HG03460 (cell line): ENCODE measurements around the gene HOXA3.
A peak's percentile ranks its signal among the peaks of the same experiment; 100 is the strongest.

Experiments
- ATAC-seq: cut with Tn5 transposase; IDR thresholded peaks from one replicate; pipeline ENCODE4 v1.9.1; 2021; ENCODE audit not compliant: unreplicated experiment

HOXA3 gene

DNA sequence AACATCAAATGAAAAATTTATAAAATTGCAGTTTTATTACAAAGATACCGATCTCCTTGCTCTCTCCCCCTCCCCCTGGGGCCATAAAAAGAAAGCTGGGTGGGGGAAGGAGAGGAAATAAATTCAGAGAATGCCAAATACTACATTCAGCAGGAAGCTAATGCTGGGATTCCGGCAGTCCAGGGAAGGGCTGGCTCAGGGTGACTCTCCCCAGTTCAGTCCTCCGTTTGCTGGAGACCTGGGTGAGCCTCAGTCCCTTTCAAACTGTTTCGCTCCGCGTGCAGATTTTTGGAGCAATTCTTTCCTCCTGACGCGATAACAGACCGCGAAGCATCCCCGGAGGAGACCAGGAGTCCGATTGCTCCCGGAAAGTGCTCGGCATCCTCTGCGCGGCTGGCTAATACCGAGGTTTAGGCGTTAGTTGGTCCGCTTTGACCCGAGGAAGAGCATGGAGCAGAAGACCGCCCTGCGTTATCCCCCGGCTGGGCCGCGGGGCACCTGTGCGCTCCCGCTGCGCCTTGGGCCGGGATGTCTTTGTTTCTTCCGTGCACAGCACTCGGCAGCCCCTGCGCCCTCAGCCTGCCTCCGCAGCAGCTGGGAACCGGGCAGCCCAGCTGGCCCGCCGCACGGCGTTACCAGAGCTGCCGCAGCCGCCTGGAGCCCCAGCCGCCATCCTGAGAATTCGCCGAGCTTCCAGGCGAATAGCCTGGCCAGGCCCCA is 46.0 kb downstream of the HOXA3 start:
- no peak for ATAC-seq

DNA sequence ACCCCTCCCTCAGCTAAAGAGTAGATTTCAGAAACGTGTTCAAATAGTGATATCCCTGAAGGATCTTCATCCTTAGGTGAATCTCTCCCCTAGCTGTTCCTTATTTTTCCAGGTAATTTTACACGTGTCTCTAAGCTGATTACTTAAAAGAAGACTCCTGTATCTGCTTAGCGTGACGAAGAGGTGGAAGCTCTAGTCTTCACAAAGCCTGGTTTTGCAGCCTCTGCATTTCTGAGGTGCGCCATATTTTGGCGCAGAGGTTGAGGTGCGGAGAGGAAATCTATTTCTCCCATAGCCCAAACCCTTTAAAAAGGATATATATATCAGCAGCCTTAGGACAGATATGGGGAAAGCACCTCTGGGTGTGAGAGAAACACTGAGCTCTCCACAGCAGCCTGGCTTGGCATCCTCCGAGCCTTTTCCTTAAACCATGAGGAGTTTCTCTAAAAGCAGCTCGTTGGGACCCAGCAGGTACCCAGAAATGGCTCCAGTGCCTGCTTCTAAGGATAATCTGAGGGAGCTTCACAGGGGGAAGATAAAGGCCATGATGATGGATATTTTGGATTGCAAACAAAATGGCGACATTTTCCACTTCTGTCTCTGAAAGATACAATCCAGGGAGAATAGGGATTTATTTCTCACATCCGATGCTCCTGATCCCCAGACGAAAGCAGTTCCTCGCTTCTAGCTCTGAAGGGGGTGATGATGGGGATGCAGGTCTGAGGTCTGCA is 46.9 kb downstream of the HOXA3 start:
- no peak for ATAC-seq

DNA sequence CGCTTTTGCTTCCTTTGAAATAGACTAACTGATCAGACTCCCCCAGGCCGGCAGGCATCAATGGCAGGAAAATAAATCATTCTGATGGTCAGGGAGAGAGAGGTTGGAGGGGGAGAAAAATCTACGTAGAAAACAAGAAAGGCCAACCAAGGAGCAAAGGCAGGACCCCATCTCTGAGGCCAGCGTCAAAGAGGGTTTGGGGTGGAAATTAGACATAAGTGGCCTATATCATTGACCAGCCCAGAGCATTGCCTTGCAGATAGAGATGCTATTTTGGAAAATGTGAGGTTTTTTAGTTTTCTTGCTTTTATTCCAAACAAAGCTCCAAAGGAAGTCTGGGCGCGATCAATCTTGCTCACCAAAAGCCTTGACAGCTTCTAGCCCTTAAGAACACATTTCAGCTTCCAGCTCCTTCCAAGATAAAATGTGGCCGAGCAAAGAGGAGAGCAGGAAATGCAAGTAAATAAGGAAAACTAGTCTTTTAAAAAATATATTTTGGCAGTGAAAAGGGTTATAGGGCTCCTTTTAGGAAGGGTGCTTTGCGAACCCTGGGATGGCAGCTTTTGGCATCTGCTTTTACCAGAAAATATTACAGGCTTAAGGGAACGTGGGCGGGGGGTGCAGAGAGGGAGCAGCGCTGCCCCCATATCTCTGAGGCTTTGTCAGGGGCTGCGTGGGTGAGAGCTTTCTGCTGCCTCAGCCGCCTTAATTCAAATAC is 47.9 kb downstream of the HOXA3 start:
- ATAC-seq: no peak

DNA sequence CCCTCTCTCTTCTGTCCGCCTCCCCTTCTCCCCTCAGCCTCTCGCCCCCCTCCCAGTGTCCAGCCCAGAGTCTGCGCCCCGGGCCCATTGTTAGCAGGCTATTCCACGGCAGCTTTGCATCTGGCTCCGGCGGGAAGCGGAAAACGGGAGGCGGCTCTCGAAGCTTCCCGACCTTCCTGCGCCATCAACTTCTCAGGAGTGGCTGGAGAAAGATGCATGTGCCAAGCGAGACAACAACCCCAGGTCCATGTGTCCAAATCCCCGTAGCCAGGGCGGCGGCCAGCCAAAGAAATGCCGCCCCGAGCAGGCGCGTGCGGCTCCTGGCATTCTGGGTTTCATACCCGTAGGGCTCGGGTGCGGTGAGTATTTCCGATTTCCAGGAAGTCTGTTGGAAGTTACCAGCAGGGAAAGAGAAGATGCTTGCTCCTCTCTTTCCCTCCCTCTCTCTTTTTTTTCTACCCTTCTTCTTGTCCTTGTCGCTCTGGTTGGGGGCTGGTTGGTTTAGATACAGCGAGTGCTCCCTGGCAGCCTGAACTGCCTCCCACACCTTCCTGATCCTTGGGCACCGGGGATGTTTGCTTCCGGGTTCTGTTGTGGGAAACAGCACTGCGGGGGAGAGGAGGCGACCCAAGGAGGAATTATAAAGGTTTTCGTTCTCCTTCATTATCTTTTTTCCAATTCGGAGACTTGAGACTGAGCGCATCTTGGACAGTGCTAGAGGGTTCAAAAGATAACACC is 48.7 kb downstream of the HOXA3 start:
- ATAC-seq: no peak

DNA sequence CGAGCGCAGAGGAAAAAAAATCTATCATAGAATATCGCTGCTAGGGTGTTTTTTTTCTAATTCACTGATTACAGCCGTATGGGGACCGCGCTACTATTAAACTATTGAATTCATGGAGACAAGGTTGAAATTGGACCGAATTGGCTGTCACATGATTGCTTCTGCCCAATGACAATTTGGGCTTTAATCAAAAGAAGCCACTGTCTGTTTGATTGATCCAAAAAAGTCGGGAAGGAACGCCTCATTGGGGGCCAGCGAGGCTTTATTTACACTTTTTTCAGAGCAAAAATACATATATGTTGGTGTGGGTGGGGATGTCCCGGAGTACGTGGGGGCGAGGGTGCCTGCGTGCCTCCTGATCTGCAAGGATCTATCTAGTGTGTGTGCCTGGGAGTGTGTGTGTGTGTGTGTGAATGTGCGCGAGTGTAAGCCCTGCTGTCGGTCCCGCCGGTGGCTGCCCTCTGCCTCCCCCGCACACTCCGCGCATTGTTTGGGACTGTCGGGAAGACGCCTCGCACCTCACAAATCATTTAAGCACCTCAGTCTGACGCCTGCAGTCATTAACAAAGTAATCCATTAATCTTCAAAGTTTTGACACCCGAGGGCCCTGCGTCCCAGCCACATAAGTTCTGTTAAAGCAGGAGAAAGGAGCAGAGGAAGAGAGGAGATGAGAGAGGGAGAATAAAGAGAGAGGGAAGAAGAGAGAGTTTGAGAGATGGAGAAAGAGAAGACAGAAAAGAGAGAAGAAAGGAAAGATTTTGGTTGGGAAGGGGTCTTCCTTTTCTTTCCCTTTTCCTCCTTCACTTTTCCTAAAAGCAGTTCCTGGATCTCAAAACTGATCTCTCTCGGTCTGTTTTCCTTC is 49.6 kb downstream of the HOXA3 start, which contains the start of gene HOXA2:
TSS of gene HOXA2 (minus strand) at position 103 of the 862 bp plus-strand sequence. CDS start 183 bp downstream, outside the sequence.
- ATAC-seq: no peak

DNA sequence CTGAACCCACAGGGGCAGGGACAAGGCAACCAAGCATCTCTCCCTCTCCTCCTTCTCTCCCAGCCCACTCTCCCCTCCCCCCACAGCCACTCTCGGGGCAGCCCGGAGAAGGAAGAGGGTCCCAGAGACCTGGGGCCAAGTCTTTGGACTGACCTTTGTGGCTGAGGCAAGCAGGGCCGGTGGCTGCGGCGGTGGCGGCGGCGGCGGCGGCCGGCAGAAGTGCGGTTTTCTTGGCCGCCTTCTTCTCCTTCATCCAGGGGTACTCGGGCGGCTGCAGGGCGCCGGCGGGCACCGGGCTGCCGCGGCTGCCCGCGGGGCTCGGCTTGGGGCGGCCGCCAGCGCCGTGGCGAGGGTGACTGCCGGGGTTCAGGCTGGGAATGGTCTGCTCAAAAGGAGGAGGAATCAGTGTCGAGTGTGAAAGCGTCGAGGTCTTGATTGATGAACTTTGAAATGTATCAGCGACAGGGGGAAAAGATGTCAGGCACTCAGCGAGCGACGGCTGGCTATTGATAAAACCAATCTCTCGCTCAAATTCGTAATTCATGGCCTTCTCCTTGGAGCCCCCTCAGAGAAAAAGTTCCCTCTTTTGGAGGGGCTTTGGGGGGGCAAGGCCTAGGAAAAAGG is 50.3 kb downstream of the HOXA3 start:
- ATAC-seq: no peak

DNA sequence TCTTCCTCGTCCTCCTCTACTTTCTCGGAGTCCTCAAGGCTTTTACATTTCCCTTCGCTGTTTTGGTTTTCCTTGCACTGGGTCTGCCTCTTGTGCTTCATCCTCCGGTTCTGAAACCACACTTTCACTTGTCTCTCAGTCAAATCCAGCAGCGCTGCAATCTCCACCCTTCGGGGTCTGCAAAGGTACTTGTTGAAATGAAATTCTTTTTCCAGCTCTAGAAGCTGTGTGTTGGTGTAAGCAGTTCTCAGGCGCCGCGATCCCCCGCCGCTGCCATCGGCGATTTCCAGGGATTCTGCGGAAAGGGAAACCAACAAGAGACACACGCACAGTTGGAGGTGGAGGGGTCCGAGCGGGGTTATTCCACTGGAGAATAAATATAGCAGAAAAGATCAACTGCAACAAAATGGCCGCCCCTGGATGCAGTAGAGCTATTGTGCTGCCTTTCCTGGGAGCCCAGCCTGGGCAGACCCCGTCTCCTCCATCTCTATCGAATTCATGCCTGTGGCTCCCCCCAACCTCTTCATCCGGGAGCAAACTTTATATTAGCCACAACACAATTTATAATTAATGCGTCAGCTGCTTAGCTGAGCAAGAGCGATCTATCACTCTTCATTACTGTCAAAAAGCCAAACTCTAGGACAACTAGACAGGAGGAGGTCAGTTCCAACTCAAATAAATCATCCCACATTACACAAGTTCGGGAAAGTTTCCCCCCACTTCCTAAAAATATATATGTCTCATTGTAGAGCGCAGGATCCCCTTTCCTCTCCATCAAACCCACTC is 51.0 kb downstream of the HOXA3 start:
- ATAC-seq: no peak

DNA sequence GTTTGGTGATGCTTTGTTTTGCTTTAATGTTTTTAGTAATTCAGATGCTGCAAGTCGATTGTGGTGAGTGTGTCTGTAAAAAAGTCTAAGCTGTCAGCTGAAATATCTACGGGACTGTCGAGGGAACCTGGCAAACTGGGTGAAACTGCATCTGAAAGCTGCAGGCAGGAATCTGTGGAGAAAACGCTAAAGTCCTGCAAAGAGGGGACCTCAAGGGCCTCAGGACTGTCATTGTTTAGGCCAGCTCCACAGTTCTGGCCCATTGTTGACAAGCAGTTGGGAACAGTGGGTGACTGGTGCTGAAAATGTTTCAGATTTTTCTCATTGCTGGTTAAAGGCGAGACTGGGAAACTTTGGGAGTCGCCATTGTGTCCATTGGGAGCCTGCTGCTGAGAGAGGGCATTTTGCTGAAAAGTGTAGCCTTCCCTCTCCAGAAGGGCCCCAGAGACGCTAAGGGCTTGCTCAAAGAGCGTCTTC is 51.7 kb downstream of the HOXA3 start:
- ATAC-seq: no peak

DNA sequence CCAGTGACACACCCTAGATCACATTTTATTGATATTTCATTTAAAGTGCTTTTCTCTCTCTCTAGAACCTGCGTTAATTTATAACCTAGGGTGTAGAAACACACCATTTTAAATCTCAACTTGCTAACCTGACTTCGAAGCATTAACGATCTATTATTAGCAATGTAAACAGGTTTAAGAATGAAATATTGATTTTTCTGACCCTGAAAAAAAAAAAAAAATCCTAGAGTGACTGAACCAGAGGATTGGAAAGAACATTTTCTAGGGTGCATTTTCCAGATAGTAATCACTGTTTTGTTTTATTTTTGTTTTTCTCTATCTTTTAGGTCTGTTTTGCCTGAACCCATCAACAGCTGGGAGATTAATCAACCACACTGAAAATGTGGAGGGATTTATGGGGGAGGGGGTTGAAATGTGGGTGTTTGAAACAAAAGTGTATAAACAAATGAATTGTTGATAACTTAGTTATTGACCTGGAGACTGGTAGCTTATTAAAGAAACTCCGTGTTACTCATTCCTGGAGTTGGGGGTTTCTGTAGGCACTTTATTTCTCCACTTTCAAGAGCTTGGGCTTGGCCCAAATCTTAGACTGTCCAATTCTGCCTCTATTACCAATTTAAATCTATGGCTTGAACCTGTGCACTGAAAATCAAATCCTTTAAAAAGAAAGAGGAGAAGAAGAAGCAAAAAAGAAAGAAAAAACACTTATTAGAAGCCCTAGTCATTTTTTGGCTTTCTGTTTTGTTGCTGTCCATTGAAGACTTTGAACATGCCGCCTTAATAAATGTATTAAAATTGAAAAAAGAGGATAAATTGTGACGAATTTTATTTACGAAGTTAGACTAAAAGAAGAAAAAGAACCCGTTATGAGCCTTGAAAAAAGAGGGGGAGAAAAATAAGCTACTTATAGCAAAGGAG is 52.7 kb downstream of the HOXA3 start:
- no peak for ATAC-seq

DNA sequence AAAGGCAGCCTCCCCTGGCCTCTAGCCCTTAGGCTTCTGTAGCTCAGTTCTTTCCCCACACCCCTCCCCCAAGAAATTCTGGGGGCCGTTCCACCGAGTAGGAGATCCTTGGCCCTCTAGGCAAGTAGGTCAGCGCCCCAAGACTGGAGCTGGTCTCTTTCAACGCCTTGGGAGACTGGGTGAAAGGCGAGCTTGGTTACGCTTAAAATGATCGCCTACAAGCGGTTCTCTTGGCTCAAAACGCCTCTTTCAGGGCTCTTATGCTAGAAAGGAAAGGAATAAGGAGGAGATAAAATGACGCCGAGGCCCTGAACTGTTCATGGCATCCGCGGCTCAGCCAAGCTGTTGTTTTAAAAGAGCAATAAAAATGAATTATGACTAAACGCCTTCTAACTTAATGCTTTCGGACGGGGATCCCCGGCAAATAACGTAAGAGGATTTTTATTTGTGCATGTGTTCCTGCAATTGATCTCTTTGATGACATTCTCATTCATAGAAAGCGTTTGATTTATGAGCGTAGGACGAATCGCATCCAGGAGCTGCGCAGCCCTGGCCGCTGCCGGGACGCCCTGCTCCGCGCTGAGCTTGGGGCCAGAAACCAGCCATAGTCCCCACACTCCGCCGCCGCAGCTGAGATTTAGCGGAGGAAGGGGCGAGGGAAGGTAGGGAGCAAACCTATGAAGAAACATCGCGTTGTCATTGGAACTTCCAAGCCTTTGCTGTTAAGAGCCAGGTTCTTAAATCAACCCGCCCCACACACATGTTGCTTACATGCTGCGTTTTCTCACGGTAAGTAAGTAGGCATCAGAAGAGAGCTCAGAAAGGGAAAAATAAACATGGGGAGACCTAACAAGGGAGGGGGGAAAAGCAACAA is 53.6 kb downstream of the HOXA3 start:
- ATAC-seq: no peak

DNA sequence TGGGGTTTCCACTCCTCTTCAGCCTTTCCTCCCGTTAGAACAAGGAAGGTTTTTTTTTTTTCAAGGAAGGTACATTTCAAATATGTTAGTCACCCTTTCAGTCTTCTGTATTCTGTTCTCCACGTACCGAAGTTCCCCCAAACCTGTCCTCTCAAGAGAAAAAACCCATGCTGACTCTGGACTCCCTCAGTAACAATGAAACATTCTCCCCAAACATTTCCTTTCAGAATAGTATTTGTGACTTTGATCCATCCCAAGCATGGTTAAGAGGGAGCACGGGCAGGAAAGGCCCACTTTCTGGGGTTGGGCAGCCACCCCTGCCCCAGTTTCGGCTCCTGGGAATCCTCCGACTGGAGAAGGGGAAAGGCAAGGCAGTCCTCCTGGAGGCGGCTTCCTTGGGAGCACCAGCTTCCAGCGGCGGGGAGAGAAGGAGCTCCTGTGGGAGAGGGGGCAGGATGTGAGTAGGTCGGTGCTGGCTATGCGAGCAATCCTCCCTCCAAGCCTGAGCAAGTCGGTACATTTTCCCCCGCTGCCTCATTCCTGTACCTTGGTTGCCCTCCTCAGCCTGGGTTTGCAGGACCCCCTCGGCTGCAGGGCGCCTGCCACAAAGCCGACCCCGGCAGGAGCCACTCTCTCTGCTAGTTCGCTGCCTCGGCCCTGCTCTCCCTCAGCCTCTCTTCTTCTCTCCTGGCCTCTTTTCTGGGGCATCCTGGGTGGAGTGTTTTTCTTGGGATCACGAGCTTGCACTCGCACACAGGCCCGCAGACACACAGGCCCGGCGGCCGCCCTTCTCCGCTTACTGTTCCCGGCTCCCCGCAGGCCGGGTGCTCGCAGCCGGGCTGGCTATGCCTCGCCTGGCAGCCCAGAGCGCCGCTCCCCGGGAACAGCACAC is 54.5 kb downstream of the HOXA3 start:
- no peak for ATAC-seq

DNA sequence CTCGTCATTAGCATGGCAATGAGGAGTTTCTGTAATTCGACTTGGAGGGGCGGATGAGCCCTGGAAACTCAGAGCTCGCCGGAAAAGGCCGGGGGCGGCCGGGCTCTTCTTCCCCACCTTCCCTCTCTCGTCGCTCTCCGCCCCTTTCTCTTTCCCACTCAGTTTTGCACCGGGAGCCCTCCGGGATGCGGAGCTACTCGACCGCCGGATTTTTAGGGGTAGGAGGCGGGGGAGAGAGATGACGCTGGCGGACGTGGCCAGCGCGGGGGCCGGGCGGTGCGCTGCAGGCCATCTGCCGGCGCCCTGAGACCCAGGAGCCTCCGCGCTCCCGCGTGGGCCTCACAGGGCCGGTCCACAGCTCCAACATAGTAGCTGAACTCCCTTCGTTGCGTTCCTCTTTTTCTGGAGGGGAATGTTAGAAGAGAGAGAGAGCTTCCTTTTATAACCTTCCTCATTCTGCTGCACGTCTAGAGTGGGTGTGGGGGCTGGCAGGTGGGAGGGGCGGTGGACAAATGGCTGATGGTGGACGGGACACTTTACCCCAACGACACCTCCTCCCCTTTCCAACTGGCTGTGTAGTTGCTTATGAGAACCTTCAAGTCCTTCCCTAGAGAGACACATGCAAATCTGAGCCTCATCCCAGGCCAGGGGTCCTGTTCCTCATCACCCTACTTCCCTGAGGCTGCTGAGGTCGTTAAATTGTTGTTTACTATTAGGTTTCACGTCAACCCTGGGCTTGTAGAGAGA is 55.4 kb downstream of the HOXA3 start:
- no peak for ATAC-seq

DNA sequence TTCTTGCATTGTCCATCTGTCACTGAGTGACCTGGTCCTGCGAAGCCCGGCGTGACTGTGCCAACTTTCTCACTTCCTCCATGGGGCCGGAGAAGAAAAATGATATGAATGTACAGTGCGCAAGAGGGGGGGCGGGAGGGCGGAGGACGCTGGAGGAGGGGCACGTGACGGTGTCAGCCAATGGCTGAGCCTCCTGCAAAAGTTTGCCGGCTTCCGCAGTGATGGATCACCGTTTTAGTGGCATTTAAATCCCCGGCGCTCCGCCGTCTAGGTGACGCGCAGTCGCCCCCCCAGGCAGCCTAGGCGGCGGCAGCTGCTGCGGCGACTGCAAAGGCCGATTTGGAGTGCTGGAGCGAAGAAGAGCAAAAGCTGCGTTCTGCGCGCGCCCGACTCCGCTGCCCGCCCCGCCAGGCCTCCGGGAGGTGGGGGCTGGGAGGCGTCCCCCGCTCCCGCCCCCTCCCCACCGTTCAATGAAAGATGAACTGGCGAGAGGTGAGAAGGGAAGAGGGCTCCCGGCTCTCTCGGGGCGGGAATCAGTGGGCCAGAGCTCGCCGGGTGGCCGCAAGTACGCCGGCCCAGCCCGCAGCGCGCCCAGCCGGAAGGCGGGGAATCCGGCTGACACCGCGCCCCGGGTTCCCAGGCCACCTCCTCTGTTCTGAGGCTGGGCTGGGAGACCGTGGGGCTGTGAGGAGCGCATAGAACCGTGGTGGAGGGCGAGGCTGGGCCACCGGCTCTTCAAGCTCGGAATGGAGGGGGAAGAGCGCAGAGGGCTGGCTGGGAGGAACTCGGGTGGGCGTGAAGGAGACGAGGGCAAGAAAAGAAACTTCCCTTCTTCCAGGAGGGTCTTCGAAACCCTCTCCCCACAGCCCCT is 56.3 kb downstream of the HOXA3 start, which contains the start of gene HOXA1:
TSS of gene HOXA1 (minus strand) at position 104 of the 871 bp plus-strand sequence. CDS start at position 16, 88 bp downstream.
- peak; percentile 88 for ATAC-seq
